Heart left ventricle (tissue), 13 donors: ENCODE measurements around the gene TNFRSF13B.

ENCODE experiments used
- CTCF ChIP-seq, 12 donors: fragments of 200-600 bp; sonication (generic) in 4 of 12; IDR thresholded peaks; one replicate each; pipeline versions ENCODE4 v1.5.0 to v1.8.0; 2018 to 2022; ENCODE audit warnings: antibody characterized with exemption in 12 of 12, mild to moderate bottlenecking in 5 of 12
- POLR2A ChIP-seq, 2 donors: fragments of 450-650 bp; IDR thresholded peaks; one replicate each; pipeline ENCODE4 v1.6.1; 2017; ENCODE audit warnings: antibody characterized with exemption in 2 of 2, mild to moderate bottlenecking in 2 of 2, moderate library complexity in 2 of 2
- donor health status: ischemic (EF 13 %, LVEDD 7.1; RV severe dilation, severe dysfunction).
- donor health status: DM: no; HTN: yes; CAD: no.
- donor health status: DM: no; HTN: no; CAD: no.
- donor health status: ischemic (EF 25% LVEDD 6.9; RV normal size, moderate dysfunction).
- donor health status: ischemic (EF 25% LVEDD 5.7; RV mildly dilated, moderate dysfunction).
- donor health status: ischemic (EF 35%, LVEDD 5.7; RV mildly dilated, moderate dysfunction).
- donor health status: nonischemic (EF 11% LVEDD 7.7; RV severe dilation, severe dysfunction).
- donor health status: DM: yes; HTN: yes; CAD: no.
- donor health status: PGD.
- donor health status: ischemic (EF 29% LVEDD 5.4; RV normal size, mild dysfunction).
- donor health status: nonischemic (EF 23%, LVEDD 6.1; RV moderate dilation, normal function).

GRCh38 chr17:17019891-17020456 is 48.1 kb upstream of the TNFRSF13B start:
- no peak for TF ChIP-seq CTCF (IDR thresholded peaks at IDR 0.05)
- no peak for TF ChIP-seq POLR2A (IDR thresholded peaks at IDR 0.05)
